ENCODE results near the gene E2F4. TPM values are rescaled to one million over a fixed set of nuclear protein-coding genes. Genes with fewer than 3 reads are reported as not detected.

Gene E2F4
- total and polyA plus RNA-seq, 2 of the 13 experiments (the other 11 are each of a cell fraction or from before 2014, with no cell fraction given), result 84.8 to 91.2 TPM

DNA sequence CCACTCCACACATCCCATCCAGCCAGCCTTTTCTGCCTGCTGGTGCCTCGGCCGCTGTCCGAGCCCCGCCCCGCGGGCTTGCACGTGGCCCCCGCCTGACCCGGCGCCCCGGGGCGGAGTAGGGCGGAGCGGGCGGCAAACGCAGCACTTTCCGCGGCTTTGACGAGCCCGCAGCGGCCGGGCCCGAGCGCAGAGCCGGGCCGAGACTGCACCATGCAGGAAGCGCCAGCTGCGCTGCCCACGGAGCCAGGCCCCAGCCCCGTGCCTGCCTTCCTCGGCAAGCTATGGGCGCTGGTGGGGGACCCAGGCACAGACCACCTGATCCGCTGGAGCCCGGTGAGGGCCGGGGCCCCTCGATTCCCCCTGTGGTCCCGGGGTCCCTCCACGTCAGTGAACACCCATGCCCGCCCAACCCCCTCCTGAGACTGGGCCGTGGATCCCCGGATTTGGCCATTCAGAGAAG lies 27.3 kb upstream of the E2F4 start, which contains the start of gene HSF4 (continued):
- TF ChIP-seq ZNF879 (CRISPR knock-in tag; IDR thresholded peaks at IDR 0.05) (peak; percentile 69; the same call in 1 of the 2 replicates), ZC3H4 (CRISPR knock-in tag; IDR thresholded peaks at IDR 0.05; ENCODE audit: borderline replicate concordance) (no peak), POGZ (CRISPR knock-in tag; IDR thresholded peaks at IDR 0.05) (peak; percentile 69), ZBTB8A (CRISPR knock-in tag; IDR thresholded peaks at IDR 0.05; ENCODE audit: borderline replicate concordance, low read depth) (no peak; the same call in 1 of the 2 replicates), ZNF780A (CRISPR knock-in tag; IDR thresholded peaks at IDR 0.05) (no peak)
- TF ChIP-seq, protein P1, sequence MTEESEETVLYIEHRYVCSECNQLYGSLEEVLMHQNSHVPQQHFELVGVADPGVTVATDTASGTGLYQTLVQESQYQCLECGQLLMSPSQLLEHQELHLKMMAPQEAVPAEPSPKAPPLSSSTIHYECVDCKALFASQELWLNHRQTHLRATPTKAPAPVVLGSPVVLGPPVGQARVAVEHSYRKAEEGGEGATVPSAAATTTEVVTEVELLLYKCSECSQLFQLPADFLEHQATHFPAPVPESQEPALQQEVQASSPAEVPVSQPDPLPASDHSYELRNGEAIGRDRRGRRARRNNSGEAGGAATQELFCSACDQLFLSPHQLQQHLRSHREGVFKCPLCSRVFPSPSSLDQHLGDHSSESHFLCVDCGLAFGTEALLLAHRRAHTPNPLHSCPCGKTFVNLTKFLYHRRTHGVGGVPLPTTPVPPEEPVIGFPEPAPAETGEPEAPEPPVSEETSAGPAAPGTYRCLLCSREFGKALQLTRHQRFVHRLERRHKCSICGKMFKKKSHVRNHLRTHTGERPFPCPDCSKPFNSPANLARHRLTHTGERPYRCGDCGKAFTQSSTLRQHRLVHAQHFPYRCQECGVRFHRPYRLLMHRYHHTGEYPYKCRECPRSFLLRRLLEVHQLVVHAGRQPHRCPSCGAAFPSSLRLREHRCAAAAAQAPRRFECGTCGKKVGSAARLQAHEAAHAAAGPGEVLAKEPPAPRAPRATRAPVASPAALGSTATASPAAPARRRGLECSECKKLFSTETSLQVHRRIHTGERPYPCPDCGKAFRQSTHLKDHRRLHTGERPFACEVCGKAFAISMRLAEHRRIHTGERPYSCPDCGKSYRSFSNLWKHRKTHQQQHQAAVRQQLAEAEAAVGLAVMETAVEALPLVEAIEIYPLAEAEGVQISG (CRISPR knock-in tag; IDR thresholded peaks at IDR 0.05), result peak; percentile 89
- TF ChIP-seq, protein P2, sequence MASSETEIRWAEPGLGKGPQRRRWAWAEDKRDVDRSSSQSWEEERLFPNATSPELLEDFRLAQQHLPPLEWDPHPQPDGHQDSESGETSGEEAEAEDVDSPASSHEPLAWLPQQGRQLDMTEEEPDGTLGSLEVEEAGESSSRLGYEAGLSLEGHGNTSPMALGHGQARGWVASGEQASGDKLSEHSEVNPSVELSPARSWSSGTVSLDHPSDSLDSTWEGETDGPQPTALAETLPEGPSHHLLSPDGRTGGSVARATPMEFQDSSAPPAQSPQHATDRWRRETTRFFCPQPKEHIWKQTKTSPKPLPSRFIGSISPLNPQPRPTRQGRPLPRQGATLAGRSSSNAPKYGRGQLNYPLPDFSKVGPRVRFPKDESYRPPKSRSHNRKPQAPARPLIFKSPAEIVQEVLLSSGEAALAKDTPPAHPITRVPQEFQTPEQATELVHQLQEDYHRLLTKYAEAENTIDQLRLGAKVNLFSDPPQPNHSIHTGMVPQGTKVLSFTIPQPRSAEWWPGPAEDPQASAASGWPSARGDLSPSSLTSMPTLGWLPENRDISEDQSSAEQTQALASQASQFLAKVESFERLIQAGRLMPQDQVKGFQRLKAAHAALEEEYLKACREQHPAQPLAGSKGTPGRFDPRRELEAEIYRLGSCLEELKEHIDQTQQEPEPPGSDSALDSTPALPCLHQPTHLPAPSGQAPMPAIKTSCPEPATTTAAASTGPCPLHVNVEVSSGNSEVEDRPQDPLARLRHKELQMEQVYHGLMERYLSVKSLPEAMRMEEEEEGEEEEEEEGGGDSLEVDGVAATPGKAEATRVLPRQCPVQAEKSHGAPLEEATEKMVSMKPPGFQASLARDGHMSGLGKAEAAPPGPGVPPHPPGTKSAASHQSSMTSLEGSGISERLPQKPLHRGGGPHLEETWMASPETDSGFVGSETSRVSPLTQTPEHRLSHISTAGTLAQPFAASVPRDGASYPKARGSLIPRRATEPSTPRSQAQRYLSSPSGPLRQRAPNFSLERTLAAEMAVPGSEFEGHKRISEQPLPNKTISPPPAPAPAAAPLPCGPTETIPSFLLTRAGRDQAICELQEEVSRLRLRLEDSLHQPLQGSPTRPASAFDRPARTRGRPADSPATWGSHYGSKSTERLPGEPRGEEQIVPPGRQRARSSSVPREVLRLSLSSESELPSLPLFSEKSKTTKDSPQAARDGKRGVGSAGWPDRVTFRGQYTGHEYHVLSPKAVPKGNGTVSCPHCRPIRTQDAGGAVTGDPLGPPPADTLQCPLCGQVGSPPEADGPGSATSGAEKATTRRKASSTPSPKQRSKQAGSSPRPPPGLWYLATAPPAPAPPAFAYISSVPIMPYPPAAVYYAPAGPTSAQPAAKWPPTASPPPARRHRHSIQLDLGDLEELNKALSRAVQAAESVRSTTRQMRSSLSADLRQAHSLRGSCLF (CRISPR knock-in tag; IDR thresholded peaks at IDR 0.05; ENCODE audit: borderline replicate concordance), result no peak
- TF ChIP-seq, protein P3, sequence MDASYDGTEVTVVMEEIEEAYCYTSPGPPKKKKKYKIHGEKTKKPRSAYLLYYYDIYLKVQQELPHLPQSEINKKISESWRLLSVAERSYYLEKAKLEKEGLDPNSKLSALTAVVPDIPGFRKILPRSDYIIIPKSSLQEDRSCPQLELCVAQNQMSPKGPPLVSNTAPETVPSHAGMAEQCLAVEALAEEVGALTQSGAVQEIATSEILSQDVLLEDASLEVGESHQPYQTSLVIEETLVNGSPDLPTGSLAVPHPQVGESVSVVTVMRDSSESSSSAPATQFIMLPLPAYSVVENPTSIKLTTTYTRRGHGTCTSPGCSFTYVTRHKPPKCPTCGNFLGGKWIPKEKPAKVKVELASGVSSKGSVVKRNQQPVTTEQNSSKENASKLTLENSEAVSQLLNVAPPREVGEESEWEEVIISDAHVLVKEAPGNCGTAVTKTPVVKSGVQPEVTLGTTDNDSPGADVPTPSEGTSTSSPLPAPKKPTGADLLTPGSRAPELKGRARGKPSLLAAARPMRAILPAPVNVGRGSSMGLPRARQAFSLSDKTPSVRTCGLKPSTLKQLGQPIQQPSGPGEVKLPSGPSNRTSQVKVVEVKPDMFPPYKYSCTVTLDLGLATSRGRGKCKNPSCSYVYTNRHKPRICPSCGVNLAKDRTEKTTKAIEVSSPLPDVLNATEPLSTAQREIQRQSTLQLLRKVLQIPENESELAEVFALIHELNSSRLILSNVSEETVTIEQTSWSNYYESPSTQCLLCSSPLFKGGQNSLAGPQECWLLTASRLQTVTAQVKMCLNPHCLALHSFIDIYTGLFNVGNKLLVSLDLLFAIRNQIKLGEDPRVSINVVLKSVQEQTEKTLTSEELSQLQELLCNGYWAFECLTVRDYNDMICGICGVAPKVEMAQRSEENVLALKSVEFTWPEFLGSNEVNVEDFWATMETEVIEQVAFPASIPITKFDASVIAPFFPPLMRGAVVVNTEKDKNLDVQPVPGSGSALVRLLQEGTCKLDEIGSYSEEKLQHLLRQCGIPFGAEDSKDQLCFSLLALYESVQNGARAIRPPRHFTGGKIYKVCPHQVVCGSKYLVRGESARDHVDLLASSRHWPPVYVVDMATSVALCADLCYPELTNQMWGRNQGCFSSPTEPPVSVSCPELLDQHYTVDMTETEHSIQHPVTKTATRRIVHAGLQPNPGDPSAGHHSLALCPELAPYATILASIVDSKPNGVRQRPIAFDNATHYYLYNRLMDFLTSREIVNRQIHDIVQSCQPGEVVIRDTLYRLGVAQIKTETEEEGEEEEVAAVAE (CRISPR knock-in tag; IDR thresholded peaks at IDR 0.05; ENCODE audit: borderline replicate concordance), result peak; percentile 34; the same call in 1 of the 2 replicates
- TF ChIP-seq, protein P4, sequence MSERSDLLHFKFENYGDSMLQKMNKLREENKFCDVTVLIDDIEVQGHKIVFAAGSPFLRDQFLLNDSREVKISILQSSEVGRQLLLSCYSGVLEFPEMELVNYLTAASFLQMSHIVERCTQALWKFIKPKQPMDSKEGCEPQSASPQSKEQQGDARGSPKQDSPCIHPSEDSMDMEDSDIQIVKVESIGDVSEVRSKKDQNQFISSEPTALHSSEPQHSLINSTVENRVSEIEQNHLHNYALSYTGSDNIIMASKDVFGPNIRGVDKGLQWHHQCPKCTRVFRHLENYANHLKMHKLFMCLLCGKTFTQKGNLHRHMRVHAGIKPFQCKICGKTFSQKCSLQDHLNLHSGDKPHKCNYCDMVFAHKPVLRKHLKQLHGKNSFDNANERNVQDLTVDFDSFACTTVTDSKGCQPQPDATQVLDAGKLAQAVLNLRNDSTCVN (CRISPR knock-in tag; IDR thresholded peaks at IDR 0.05; ENCODE audit: borderline replicate concordance), result 0 out of 2 replicates have a peak, but pooled peaks have one; percentile 58
- TF ChIP-seq, protein P5, sequence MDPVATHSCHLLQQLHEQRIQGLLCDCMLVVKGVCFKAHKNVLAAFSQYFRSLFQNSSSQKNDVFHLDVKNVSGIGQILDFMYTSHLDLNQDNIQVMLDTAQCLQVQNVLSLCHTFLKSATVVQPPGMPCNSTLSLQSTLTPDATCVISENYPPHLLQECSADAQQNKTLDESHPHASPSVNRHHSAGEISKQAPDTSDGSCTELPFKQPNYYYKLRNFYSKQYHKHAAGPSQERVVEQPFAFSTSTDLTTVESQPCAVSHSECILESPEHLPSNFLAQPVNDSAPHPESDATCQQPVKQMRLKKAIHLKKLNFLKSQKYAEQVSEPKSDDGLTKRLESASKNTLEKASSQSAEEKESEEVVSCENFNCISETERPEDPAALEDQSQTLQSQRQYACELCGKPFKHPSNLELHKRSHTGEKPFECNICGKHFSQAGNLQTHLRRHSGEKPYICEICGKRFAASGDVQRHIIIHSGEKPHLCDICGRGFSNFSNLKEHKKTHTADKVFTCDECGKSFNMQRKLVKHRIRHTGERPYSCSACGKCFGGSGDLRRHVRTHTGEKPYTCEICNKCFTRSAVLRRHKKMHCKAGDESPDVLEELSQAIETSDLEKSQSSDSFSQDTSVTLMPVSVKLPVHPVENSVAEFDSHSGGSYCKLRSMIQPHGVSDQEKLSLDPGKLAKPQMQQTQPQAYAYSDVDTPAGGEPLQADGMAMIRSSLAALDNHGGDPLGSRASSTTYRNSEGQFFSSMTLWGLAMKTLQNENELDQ (CRISPR knock-in tag; IDR thresholded peaks at IDR 0.05; ENCODE audit: borderline replicate concordance), result no peak
